ENCODE results near the gene NRXN3. TPM values are rescaled to one million over a fixed set of nuclear protein-coding genes. Genes with fewer than 3 reads are reported as not detected.

NRXN3 gene
- total RNA-seq, 1 experiment from 2014 or later = not detected

GRCh38 chr14:78292003-78292402 lies 121.8 kb downstream of the NRXN3 start:
- no peaks in the 10 kb centered on the region for H3K27me3 ChIP-seq (ENCODE audit: control insufficient read depth, insufficient read depth, low read length)
- TF ChIP-seq CTCF (IDR thresholded peaks at IDR 0.05) (no peak), POLR2AphosphoS5 (IDR thresholded peaks at IDR 0.05; ENCODE audit: low read depth, low read length) (no peak), SIN3A (IDR thresholded peaks at IDR 0.05; ENCODE audit: borderline replicate concordance, insufficient read depth, low read depth, low read length) (no peak), TCF7L2 (IDR thresholded peaks at IDR 0.05; ENCODE audit: low read depth, low read length) (no peak), REST (IDR thresholded peaks at IDR 0.05; ENCODE audit: insufficient read depth in 1 of 2, low read depth in 2 of 2, low read length in 1 of 2) (no peak)
- H3K4me1 ChIP-seq (ENCODE audit: control insufficient read depth, insufficient read depth, low read length) = no peaks in the 10 kb centered on the region
- no peak overlapping the region for H3K27ac ChIP-seq (ENCODE audit: low read length)
- ATAC-seq (no peak), DNase-seq (ENCODE audit: low read depth, low spot score) (no peak)
- CTCF ChIA-PET = no interaction called here
- in situ Hi-C loops (cut with HindIII; ENCODE audit: low pct_unique_long_range_greater_than_20kb, low sequenced_read_pairs) (no loop called here), intact Hi-C loops (cut with micrococcal nuclease; ENCODE audit: unreplicated experiment) (no loop called here)
- no TSS peak for BruUV-seq (replicated peaks)
- H3K36me3 ChIP-seq (ENCODE audit: control insufficient read depth, insufficient read depth, low read length) = no peaks in the 10 kb centered on the region
- H3K4me3 ChIP-seq (ENCODE audit: low read depth in 2 of 2, low read length in 2 of 2) = no peak overlapping the region
- H3K9me3 ChIP-seq (ENCODE audit: control insufficient read depth, insufficient read depth, low read depth, low read length) = no peaks in the 10 kb centered on the region
- POLR2A ChIA-PET = no interaction called here

DNA sequence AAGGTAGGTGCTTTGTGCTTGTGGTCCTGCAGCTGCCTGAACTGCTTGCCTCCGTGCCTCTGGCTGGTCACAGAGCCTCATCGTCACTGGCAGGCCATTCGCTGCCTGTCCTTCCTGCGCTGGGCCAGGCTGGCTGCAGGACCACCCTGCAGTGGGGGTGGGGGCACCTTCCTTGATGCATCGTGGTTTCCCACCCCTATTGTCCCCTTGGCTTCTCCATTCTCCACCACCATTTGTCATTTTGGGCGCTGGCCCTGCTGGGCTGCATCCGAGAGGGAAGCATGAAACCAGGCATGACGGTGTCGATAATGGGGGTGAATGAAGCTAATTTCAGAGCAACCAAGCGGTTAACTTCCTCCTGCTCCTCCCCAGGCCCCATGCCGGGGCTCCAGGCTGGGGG lies 127.7 kb downstream of the NRXN3 start:
- CTCF ChIA-PET = no interaction called here
- BruUV-seq (replicated peaks) = no TSS peak
- no peaks in the 10 kb centered on the region for H3K4me1 ChIP-seq (ENCODE audit: control insufficient read depth, insufficient read depth, low read length)
- DNase-seq (ENCODE audit: low read depth, low spot score) = no peak
- POLR2A ChIA-PET = no interaction called here
- H3K4me3 ChIP-seq (ENCODE audit: low read depth in 2 of 2, low read length in 2 of 2) = no peak overlapping the region
- intact Hi-C loops (cut with micrococcal nuclease; ENCODE audit: unreplicated experiment) = no loop called here
- ATAC-seq = no peak
- no peak for TF ChIP-seq REST (IDR thresholded peaks at IDR 0.05; ENCODE audit: insufficient read depth in 1 of 2, low read depth in 2 of 2, low read length in 1 of 2)
- no peak for TF ChIP-seq POLR2AphosphoS5 (IDR thresholded peaks at IDR 0.05; ENCODE audit: low read depth, low read length)
- no peak for TF ChIP-seq SIN3A (IDR thresholded peaks at IDR 0.05; ENCODE audit: borderline replicate concordance, insufficient read depth, low read depth, low read length)
- TF ChIP-seq CTCF (IDR thresholded peaks at IDR 0.05) = no peak
- TF ChIP-seq TCF7L2 (IDR thresholded peaks at IDR 0.05; ENCODE audit: low read depth, low read length) = no peak
- H3K9me3 ChIP-seq (ENCODE audit: control insufficient read depth, insufficient read depth, low read depth, low read length) = no peaks in the 10 kb centered on the region
- H3K36me3 ChIP-seq (ENCODE audit: control insufficient read depth, insufficient read depth, low read length) = no peaks in the 10 kb centered on the region
- in situ Hi-C loops (cut with HindIII; ENCODE audit: low pct_unique_long_range_greater_than_20kb, low sequenced_read_pairs) = no loop called here
- H3K27me3 ChIP-seq (ENCODE audit: control insufficient read depth, insufficient read depth, low read length) = no peaks in the 10 kb centered on the region; the same call in 1 of the 2 replicates
- H3K27ac ChIP-seq (ENCODE audit: low read length) = no peak overlapping the region

All from Panc1 (cell line).